ENCODE measurements around the gene SYNJ2.

Gene SYNJ2

GRCh38 chr6:158056804-158057203, 75.1 kb downstream of the SYNJ2 start:
- DNase-seq (ENCODE audit: low read depth in 2 of 2): no peak

GRCh38 chr6:158057213-158057987, 75.7 kb downstream of the SYNJ2 start:
- DNase-seq (ENCODE audit: low read depth in 2 of 2): peak; percentile 51 to 62

GRCh38 chr6:158058171-158058651, 76.5 kb downstream of the SYNJ2 start:
- no peak for DNase-seq (ENCODE audit: low read depth in 2 of 2)

DNA sequence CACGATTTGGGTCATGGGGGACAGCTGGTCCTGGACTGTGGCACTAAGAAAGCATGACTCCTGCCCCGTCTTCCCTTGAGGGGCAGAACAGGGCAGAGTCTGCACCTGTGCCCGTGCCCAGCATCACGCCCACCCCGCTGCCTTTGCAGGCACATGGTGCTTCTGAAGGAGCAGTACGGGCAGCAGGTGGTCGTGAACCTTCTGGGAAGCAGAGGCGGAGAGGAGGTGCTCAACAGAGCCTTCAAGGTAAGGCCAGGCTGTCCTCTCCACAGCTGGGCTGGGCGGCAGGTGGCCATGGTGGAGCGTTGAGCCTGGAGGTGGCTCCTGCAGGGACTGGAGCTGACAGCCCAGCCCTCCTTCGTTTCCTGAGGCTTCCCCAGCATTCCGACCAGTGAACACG, 77.4 kb downstream of the SYNJ2 start:
- DNase-seq (ENCODE audit: low read depth in 2 of 2): no peak

GRCh38 chr6:158060455-158061360, 79.0 kb downstream of the SYNJ2 start:
- no peak for DNase-seq (ENCODE audit: low read depth in 2 of 2)

- no peak for DNase-seq (ENCODE audit: low read depth in 2 of 2)
These were observed 79.7 kb downstream of the SYNJ2 start for GRCh38 chr6:158061361-158061708.

- no peak for DNase-seq (ENCODE audit: low read depth in 2 of 2)
These were observed 80.2 kb downstream of the SYNJ2 start for GRCh38 chr6:158061709-158062461.

GRCh38 chr6:158063736-158064135, 82.1 kb downstream of the SYNJ2 start:
- no peak for DNase-seq (ENCODE audit: low read depth in 2 of 2)

DNA sequence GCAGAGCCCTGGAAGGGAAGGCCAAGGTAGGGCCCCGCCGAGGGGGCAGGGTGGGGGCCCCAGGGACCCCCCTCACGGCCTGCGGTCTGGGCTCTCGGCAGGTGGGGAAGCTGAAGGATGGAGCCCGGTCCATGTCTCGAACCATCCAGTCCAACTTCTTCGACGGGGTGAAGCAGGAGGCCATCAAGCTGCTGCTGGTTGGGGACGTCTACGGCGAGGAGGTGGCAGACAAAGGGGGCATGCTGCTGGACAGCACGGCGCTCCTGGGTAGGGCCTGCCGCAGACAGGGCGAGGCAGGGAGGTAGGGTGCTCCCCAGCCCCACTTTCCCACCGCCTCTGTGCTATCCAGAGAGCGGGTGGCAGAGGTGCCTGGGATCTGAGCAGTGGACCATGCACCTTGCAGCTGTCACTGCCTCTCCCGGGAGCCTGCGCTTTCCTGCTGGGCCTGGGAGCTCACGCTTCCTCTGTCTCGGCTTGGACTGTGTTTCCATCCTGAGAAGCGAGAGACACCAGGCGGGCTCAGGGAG, 83.1 kb downstream of the SYNJ2 start:
- DNase-seq (ENCODE audit: low read depth in 2 of 2): no peak

GRCh38 chr6:158066136-158066781, 84.6 kb downstream of the SYNJ2 start:
- no peak for DNase-seq (ENCODE audit: low read depth in 2 of 2)

GRCh38 chr6:158067436-158068015, 85.9 kb downstream of the SYNJ2 start:
- DNase-seq (ENCODE audit: low read depth in 2 of 2): no peak

DNA sequence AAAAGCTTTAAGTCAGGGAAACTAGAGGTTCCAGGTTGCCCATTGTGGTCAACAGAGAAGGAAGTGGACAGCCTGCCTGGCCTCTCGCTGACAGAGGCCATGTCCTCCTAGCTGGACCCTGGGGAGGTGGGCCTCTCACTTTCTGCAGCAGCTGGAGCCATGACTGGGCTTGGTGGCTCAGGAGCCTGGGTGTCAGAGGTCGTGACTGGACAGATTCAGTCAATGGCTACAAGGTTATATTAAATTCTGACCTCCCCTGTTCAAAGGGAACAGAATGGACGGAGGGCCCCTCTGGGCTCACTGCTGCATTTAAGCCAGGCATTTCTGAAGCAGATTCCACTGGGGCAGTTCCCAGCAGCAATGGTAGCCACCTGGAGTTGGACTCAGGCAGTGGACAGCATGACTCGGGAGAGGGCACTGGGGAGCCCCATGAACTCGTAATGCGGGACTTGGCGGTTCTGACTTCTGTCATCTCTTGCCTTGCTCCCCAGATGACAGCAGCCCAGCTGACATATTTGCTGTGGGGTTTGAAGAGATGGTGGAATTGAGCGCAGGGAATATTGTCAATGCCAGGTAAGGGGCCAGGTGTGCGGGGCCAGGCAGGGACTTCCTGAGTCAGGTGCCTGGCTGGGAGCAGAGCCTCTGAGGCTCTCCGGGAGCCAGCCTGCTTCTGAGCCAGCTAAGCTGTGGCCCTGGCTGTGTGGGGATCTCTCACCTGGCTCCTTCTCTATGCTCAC, 86.7 kb downstream of the SYNJ2 start:
- no peak for DNase-seq (ENCODE audit: low read depth in 2 of 2)

DNA sequence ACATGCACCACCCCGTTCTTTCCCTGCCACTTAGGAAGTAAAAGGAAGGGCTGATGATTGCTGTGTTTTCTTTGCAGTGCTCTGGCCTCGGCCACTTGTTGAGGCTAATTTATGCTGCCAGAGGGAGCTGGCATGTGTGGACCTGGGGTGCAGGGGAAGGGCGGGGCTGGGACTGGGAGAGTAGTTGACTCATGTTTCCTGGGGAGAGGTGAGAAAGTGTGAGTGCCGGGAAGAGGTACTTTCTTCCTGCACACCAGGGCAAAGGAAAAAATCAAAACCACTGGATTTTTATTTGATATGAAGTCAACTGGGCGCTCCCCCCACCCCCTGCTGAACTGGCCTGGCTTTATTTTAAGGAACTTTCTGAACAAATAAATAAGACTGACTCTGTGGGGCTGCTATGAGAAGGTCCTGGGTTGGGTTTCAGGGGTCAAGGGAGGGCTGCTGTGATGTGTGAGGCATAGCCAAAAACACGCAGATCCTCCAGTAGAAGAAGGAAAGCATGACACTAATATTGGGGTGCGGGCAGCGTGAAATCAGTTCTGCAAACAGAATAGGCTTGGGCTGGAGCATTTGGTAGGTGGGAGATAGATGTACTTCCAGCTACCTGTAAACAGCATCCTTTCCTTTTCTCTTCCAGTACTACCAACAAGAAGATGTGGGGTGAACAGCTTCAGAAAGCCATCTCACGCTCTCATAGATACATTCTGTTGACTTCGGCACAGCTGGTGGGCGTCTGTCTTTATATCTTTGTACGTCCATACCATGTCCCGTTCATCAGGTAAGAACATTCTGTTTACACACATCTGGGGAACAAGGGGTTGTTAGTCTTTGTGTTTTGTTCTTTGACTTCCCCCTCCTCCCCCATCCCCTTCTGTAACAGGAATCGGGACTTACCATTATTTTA, 87.5 kb downstream of the SYNJ2 start:
- DNase-seq (ENCODE audit: low read depth in 2 of 2): no peak

DNA sequence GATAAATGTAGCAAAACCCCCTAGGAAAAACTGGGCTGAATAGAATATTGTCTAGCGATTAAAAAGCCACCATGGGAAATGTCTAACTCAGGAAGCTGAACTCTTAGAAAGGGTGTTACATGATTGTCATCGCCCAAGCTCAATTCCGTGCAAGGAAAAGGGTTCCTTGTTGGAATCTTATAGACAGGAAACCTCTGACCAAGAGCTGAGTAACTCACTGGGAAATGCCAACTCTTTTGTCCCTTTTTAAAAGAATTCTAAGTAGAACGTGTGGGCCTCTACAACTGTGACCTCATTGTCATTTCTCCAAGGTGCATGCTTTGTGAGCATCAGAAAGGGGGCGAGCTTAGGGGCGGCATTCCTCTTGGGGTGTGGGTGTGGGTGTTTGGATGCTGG, 88.1 kb downstream of the SYNJ2 start:
- DNase-seq (ENCODE audit: low read depth in 2 of 2): no peak

DNA sequence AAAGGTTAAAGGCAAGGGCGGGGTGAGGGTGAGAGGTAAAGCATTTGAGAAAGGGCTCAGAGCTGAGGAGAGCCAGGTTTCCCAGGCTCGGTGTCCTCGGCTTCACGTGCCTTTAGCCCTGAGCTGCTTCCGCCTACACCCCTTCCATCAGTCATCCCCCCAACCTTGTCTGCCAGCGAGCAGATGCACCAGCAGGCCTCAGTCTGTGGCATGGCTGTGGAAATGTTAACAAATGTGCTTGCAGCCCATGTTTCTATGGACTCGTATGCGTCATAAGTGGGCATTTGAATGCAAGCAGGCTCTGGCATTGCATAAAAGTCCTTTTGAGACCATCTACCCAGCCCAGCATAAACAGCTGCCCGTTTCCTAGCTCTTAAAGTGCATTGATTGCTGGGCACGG, 88.8 kb downstream of the SYNJ2 start:
- no peak for DNase-seq (ENCODE audit: low read depth in 2 of 2)

DNA sequence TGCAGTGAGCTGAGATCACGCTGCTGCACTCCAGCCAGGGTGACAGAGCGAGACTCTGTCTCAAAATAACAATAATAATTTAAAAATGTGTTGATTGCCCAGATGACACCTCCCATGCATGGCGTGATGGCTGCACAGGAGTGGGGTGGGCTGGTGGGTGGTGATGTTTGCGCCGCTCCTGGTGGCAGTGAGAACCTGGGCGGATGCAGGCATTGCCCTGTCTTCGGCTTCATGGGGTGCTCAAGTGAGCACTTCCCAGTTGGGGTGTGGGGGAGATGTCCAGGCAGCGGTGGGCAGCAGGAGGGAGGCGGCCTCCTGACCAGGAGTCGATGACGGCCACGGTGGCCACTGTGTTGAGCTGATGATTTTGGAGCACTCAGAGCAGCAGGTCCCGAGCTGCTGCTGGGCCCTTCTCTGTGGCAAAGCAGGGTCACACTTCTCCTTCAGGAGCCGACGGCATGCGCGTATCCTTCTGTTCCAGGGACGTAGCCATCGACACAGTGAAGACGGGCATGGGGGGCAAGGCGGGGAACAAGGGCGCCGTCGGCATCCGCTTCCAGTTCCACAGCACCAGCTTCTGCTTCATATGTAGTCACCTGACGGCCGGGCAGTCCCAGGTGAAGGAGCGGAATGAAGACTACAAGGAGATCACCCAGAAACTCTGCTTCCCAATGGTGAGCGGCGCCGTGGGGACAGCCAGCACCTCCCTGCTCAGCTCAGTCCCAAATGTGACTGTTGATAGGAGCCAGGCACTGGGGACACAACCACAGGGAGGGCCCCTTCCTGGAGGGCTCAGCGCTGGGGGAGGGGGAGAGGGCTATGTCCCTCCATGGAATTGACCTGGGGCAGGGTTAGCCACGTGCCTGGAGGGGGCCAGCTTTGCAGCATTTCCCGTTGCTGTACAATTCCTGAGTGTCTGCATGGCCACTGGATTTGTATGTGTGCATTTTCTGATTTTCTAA, 89.7 kb downstream of the SYNJ2 start:
- DNase-seq (ENCODE audit: low read depth in 2 of 2): no peak

GRCh38 chr6:158072083-158072721, 90.5 kb downstream of the SYNJ2 start:
- peak; percentile 40 to 59 for DNase-seq (ENCODE audit: low read depth in 2 of 2)

- no peak for DNase-seq (ENCODE audit: low read depth in 2 of 2)
These were observed 92.1 kb downstream of the SYNJ2 start for GRCh38 chr6:158073776-158074175.

Data from stimulated activated CD4-positive, alpha-beta T cell treated with anti-CD3 and anti-CD28 coated beads, Interleukin-15, amount 100 ng/mL, for 48 hours (primary cell).